Upper lobe of right lung (tissue), 1 donor: Measurements from ENCODE around the gene RND2. TPM values are rescaled to one million over a fixed set of nuclear protein-coding genes. Genes with fewer than 3 reads are reported as not detected.

Experiments used
- ATAC-seq: fragments of 200-7000 bp; cut with Tn5 transposase; one replicate; pipeline ENCODE4 v1.9.1; 2020; ENCODE audit warnings: mild to moderate bottlenecking, moderate library complexity
- DNase-seq: peaks from one replicate; pipeline ENCODE4 v3.0.0-alpha.2; 2020
- H3K27ac ChIP-seq: fragments of 200-600 bp; one replicate; pipeline ENCODE4 v1.8.0; 2022
- H3K27me3 ChIP-seq: fragments of 200-600 bp; one replicate; pipeline ENCODE4 v1.8.0; 2022; ENCODE audit warnings: mild to moderate bottlenecking
- H3K36me3 ChIP-seq: fragments of 200-600 bp; one replicate; pipeline ENCODE4 v1.8.0; 2022
- H3K4me1 ChIP-seq: fragments of 200-600 bp; one replicate; pipeline ENCODE4 v1.8.0; 2022
- H3K4me3 ChIP-seq: fragments of 200-600 bp; one replicate; pipeline ENCODE4 v1.8.0; 2022; ENCODE audit warnings: mild to moderate bottlenecking
- H3K9me3 ChIP-seq: fragments of 200-600 bp; one replicate; pipeline ENCODE4 v1.8.0; 2022
- intact Hi-C: fragments of 100-400 bp; cut with DNase I; formaldehyde crosslinking; loops from one replicate; pipeline ENCODE4 v1.11.0; 2022
- total RNA-seq: library from RNA; stranded (reverse); fragmentation: NEBNext Ultra II Directional; extraction: Animal tissue kit (Norgen Biotek cat#: 25700); gene quantifications from one replicate; pipeline ENCODE4 v1.2.1, GENCODE V29; 2021
- TF ChIP-seq, protein P1 (sequence below): fragments of 200-600 bp; IDR thresholded peaks from one replicate; pipeline ENCODE4 v1.8.0; 2022; ENCODE audit warnings: antibody characterized with exemption
- donor health status: DM: no; HTN: yes; CAD: no; lungs with severe emphysema.

RND2 gene
- total RNA-seq, 1 donor from 2014 or later = 0.78 TPM

DNA sequence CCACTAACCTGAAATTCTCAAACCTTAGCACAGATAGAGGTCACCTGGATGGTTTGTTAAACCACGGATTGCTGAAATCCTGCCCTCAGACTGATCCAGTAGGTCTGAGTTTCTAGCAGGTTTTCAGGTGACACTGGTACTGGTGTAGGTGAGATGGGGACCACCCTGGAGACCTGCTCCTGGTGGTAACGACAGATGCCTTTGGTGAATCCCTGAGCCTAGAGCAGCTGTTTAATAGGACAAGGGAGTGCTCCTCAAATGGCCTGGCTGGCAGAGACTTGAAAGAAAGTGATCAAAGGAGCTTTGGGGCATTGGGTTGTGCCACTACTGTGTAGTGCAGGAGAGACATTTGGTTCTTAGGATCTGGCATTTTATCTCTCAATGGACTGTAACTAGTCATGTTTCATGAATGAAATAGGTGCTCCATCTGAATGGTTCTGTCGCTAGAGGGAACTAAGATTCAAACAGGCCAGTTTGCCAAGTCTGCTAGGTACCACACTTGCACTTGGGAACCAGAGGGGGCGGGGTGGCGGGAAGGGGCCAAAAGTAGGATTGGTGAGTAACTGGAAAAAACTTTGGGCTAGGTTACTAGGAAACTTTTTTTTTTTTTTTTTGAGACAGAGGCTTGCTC is 21.4 kb upstream of the RND2 start:
- TF ChIP-seq, protein P1, sequence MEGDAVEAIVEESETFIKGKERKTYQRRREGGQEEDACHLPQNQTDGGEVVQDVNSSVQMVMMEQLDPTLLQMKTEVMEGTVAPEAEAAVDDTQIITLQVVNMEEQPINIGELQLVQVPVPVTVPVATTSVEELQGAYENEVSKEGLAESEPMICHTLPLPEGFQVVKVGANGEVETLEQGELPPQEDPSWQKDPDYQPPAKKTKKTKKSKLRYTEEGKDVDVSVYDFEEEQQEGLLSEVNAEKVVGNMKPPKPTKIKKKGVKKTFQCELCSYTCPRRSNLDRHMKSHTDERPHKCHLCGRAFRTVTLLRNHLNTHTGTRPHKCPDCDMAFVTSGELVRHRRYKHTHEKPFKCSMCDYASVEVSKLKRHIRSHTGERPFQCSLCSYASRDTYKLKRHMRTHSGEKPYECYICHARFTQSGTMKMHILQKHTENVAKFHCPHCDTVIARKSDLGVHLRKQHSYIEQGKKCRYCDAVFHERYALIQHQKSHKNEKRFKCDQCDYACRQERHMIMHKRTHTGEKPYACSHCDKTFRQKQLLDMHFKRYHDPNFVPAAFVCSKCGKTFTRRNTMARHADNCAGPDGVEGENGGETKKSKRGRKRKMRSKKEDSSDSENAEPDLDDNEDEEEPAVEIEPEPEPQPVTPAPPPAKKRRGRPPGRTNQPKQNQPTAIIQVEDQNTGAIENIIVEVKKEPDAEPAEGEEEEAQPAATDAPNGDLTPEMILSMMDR = no peak
- H3K27me3 ChIP-seq = no peaks in the 10 kb centered on the region
- intact Hi-C loops = no loop called here
- H3K27ac ChIP-seq = no peak overlapping the region
- H3K4me3 ChIP-seq = no peak overlapping the region
- peaks cover 38% of the 10 kb centered on the region for H3K4me1 ChIP-seq
- DNase-seq (peak; percentile 51), ATAC-seq (no peak)
- H3K36me3 ChIP-seq = peaks cover 53% of the 10 kb centered on the region
- no peaks in the 10 kb centered on the region for H3K9me3 ChIP-seq

DNA sequence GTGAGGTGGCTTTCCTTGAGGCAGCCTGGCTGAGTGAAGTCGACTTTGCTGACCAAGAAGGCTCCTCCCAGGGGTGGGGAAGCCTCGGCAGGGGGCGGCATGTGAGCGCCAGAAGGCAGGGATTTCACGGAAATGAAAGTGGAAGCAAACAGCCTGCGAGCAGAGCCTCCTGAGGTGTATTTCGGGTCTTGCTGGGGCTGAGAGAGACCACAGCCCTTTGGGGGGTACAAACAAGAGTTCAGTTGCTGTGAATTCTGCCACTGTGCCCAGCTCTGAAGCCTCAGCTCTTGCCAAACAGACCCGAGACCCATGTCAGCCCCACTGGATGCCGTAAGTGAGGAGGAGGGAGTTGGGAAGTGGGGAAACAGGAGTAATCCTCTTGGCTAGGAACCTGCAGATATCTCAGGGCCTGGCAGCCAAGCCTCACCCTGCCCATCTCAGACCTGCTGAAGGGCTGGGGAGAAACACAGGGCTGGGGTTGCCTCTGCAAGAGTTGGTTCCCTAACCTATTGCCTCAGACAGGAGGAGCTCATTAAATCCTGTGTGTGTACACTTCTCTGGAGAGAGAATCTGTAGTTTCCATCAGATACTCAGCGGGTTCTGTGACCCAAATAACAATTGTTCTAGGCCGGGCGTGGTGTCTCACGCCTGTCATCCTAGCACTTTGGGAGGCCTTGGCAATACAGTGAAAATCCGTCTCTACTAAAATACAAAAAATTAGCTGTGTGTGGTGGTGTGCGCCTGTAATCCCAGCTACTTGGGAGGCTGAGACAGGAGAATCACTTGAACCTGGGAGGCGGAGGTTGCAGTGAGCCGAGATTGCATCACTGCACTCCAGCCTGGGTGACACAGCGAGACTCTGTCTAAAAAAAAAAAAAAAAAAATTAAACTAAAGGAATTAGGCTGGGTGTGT is 18.1 kb upstream of the RND2 start, which contains the start of gene IFI35:
IFI35 (plus strand) TSS at position 146 of the 913 bp plus-strand sequence; CDS start at position 310, 164 bp downstream.
- Histone ChIP-seq H3K9me3 (no peaks in the 10 kb centered on the region), H3K4me3 (peak within 1 kb of the TSS; percentile 65), H3K27me3 (no peaks in the 10 kb centered on the region), H3K36me3 (peaks cover 31% of the 10 kb centered on the region), H3K27ac (peak within 1 kb of the TSS; percentile 89), H3K4me1 (peaks cover 22% of the 10 kb centered on the region)
- intact Hi-C loops = no loop called here
- TF ChIP-seq, protein P1 = peak; percentile 53
- peak; percentile 94 for DNase-seq
- ATAC-seq = peak; percentile 96

DNA sequence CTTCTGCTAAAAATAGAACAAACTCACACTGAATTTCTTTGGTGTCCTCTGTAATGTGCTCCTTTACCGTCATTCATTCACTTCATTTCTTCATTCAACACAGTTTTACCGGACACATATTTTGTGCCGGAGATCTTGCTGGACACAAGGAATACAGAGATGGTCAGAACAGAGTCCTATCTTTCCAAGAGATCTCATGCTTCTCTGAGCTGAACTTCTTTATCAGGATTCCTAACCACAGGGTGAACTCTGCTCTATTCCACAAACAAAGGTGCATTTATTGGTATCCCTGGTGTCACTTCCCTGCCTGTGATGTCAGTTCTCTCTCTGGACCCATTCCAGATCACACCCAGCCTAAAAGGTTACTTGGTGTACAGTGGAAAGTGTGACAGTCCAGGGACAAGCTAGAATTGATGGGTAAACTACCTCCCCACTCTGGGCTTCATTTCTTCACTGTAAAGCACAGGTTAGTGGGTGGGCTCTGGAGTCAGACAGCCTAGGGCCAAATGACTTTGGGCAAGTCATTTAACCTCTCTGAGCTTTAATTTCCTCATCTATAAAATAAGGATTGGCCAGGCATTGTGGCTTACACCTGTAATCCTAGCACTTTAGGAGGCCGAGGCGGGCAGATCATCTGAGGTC is 14.2 kb upstream of the RND2 start:
- Histone ChIP-seq H3K27me3 (no peaks in the 10 kb centered on the region), H3K27ac (no peak overlapping the region), H3K36me3 (peaks cover 40% of the 10 kb centered on the region), H3K9me3 (no peaks in the 10 kb centered on the region), H3K4me3 (no peak overlapping the region), H3K4me1 (peaks cover 32% of the 10 kb centered on the region)
- DNase-seq (no peak), ATAC-seq (no peak)
- TF ChIP-seq, protein P1 = no peak
- intact Hi-C loops = no loop called here

DNA sequence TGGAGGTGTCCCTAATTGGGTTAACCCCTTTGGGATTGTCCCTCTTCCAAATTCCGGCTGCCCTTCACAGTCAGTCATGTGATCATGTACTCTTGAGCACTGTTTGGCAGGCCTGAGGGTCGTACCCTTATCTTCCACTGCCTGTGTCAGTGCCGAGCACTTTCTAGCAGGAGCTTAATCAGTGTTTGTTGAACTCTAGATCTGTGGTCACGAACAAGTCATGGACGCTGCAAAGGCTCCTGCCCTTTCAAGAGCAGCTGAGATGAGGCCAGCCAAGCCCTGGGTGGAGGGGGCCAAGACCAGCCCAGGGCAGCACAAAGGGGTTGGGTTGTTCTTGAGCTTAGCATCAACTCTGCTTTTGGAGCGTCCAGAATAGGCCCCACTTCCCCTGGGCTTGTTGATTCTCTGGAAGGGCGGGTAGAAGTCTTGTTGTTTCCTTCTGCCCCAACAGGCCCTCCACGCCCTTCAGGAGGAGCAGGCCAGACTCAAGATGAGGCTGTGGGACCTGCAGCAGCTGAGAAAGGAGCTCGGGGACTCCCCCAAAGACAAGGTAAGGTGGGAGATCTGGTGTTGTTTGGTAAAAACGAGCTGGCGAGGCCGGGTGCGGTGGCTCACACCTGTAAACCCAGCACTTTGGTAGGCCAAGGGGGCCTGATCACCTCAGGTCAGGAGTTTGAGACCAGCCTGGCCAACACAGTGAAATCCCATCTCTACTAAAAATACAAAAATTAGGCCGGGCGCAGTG is 13.1 kb upstream of the RND2 start:
- Histone ChIP-seq H3K36me3 (peaks cover 51% of the 10 kb centered on the region), H3K4me1 (peaks cover 33% of the 10 kb centered on the region), H3K27me3 (no peaks in the 10 kb centered on the region), H3K9me3 (no peaks in the 10 kb centered on the region), H3K4me3 (no peak overlapping the region), H3K27ac (no peak overlapping the region)
- ATAC-seq = no peak
- no peak for DNase-seq
- TF ChIP-seq, protein P1 = no peak
- intact Hi-C loops = no loop called here

DNA sequence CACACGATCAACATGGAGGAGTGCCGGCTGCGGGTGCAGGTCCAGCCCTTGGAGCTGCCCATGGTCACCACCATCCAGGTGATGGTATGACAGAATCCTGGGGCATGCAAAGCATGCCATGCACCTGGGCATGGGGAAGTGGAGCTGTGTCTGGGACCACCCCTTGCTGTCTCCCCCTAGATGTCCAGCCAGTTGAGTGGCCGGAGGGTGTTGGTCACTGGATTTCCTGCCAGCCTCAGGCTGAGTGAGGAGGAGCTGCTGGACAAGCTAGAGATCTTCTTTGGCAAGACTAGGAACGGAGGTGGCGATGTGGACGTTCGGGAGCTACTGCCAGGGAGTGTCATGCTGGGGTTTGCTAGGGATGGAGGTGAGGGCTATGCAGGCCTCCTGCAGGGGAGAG is 11.7 kb upstream of the RND2 start:
- no peak for ATAC-seq
- DNase-seq = no peak
- intact Hi-C loops = no loop called here
- Histone ChIP-seq H3K36me3 (peaks cover 58% of the 10 kb centered on the region), H3K27ac (no peak overlapping the region), H3K27me3 (no peaks in the 10 kb centered on the region), H3K9me3 (no peaks in the 10 kb centered on the region), H3K4me1 (peaks cover 27% of the 10 kb centered on the region), H3K4me3 (no peak overlapping the region)
- TF ChIP-seq, protein P1 = no peak
